Measurements from ENCODE around the gene SERPINA12.

SERPINA12 gene, protein sequence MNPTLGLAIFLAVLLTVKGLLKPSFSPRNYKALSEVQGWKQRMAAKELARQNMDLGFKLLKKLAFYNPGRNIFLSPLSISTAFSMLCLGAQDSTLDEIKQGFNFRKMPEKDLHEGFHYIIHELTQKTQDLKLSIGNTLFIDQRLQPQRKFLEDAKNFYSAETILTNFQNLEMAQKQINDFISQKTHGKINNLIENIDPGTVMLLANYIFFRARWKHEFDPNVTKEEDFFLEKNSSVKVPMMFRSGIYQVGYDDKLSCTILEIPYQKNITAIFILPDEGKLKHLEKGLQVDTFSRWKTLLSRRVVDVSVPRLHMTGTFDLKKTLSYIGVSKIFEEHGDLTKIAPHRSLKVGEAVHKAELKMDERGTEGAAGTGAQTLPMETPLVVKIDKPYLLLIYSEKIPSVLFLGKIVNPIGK

DNA sequence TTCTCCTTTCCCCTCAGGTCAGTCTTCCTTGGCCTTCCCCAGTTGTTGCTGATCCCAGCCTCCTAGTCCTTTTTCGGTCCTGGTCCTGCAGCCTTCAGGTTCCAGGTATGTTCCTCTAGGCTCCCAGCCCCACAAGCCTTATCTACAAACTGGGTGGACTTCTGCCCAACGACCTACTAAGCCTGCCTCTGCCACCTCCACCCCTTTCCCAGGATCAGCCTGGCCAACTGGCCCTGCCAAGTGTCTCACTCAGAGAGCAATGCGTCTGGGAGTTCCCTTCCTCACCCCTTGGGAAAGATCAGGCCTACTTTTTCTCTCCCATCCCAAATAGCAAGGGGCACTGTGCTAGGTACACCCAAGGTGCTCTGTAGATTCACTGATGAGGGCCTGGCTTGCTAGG, at the start of gene SERPINA12:
Gene SERPINA12, minus strand, starts transcription at position 114 of the 400 bp plus-strand sequence. CDS start 11,072 bp downstream, outside the sequence.
- DNase-seq: no peak

DNA sequence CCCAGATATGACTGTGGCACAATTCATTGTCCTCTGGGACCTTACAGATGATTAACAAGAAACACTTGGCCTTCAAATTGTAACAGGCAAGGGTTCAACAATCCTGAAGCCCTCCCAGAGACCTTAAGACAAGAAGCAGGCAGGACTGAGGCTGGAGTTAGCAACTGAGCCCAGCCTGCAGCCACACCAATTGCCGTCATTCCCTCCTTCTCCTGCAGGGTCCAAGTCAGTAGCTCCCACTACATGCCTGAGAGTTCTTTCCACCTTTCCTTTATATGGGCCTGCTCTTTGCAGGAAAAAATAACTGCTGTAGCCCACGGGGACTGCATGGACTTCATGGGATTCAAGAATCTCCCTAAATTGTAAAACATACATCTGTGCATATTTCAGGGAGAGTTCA, 49.6 kb upstream of the SERPINA12 start:
- no peak for DNase-seq

DNA sequence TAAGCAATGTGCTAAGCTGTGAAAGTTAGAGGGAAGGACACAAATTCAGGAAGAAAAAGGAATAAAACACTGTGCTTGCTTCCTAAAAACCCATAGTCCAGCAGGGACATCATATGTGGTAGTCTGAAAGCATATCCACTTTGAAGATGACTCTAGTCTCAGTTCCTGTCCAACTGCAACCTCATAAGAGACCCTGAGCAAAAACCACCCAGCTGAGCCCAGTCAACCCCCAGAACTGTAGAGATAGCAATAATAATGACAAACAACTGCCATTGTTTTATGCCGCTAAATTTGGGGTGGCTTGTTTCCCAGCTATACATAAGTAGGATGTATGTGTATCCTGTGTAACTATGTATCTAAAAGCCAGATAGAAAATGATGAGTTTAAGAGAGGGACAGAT, 48.1 kb upstream of the SERPINA12 start:
- DNase-seq: no peak

DNA sequence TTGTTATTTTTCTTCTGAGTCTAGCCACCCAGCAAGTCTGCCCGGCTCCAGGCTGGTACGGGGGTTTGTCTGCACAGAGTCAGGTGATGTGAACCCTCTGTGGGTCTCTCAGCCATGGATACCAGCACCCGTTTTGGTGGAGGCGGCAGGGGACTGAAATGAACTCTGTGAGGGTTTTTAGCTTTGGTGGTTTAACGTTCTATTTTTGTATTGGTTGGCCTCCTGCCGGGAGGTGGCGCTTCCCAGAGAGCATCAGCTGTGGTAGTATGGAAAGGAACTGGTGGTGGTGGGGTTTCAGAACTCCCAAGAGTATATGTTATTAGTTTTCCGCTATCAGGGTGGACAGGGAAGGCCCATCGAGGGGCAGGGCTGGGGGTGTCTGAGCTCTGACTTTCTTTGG, 46.7 kb upstream of the SERPINA12 start:
- no peak for DNase-seq

DNA sequence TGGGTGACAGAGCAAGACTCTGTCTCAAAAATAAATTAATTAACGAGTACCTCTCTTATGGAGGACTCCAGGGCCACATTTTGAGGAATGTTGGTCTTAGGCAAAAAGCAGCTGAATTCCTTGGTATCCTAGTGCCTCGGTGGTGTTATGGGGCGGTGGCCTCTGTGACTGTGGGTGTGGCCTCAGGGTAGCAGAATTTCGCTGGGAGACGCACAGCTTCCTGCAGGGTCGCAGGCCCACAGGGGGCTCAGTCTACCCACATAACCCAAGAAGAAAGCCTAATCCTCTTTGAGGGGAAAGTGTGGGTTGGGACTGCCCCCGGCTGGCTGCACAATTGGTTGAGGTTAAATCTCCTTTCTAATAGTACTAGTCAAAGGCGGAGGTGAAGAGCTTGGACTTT, 40.8 kb upstream of the SERPINA12 start:
- no peak for DNase-seq

DNA sequence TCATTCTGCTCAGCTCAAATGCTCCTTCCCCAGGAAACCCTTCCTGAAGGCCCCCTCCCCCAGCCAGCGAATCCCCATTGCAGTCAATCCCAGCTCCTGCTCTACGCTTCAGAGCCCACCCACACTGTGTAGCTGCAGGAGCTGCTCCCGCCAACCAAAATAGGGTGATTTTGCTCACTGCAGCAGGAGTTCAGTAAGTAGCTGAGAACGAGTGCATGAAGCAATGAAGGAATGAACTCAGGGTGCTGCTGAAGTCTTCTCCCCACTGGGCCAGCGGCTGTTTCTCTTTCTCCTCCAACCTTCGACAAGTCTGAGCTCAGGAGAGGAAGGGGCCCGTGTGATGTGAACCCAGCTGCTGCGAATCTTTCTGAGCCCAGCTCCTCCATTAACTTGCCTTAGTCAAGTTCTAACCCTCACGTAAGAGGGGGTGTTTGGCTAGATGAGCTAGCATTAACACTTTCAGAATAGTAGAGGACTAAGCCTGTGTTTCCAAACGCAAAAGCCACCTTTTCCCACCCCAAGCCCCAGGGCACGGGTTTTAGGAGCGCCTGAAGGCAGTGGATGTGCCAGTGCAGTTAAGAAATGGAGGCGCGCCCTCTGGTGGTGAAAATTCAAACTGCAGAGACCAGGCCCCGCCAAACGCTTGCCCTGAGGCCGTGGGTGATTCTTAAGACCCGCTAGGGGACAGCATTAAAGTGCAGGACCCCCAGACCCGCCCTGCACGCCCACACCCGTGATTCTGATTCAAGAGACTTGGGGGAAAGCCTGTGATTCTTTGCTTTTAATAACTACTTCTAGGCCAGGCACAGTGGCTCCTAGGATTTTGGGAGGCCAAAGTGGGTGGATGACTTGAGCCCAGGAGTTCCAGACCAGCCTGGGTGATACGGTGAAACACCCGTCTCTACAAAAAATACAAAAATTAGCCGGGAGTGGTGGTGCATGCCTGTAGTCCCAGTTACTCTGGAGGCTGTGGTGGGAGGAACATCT, 40.0 kb upstream of the SERPINA12 start:
- peak; percentile 89 for DNase-seq

DNA sequence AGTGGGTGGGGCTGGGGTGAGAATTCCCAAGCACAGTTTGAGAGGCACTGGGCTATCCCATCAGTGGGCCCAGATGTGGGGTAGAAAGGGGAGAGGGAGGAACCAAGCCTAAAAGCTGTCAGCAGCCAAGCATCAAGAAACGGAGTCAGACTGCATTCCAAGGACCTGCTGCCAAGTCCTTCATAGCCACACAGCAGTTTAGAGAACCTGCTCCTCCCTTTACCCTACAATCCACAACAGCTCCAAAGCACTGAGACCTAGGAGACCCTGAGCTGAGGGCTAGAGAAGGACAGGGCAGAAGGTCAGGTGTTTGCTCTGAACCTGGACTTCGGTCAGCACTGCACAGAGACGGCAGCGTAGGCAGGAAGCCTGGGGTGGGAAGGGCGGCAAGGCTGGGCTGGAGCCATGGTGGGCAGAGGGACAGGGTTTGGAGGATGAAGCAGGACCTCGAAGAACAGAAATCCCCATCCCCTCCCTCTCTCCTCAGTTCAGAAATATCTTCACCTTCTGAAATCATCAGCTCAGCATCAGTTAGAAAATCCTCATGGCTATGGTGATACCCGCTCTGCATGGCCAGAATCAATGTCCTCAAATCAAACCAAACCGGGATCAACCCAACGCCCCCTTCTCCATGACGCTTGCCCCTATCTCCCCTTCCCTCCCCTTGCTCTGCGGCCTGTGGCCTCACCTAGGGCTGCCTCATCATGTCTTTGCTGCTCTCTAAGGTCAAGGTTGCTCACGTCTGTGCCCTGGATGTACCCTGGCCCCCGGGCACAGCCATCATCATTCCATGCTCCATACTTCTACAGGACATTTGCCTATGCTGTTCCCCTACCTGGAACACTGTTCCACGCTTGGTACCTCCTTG, 39.1 kb upstream of the SERPINA12 start:
- DNase-seq: no peak

DNA sequence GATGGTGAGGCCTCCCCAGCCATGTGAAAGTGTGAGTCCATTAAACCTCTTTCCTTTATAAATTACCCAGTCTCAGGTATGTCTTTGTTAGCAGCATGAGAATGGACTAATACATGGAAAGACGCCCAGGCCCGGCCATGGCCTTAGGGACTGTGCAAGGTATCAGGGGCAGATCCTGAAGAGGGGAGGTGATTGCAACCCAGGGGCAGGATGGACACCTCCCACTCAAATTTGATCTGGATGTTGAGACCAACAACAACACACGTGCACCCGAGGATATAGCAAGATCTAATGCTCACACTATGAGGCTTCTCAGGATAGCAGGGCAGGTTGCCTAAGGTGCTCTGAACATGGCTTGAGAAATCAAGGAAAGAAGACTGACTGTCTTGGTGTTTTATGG, 38.5 kb upstream of the SERPINA12 start:
- DNase-seq: no peak

DNA sequence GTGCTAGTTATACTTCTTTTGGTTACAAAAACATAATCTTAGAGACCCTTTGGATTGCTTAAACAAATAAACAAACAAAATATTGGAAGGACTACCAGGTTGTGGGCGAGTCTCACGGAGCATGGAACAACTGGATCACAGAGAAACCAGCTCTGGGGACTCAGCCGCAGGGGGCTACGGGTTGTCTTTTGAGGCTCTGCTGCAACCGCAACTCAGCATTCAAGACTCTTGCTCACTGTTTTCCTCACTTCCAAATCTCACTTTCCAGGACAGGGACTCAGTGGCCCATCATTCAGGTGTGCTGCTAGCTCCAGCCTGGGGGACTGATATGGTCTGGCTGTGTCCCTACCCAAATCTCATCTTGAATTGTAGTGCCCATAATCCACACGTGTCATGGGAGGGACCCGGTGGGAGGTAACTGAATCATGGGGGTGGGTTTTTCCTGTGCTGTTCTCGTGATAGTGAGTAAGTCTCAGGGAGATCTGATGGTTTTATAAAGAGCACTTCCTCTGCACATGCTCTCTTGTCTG, 37.9 kb upstream of the SERPINA12 start:
- DNase-seq: no peak

DNA sequence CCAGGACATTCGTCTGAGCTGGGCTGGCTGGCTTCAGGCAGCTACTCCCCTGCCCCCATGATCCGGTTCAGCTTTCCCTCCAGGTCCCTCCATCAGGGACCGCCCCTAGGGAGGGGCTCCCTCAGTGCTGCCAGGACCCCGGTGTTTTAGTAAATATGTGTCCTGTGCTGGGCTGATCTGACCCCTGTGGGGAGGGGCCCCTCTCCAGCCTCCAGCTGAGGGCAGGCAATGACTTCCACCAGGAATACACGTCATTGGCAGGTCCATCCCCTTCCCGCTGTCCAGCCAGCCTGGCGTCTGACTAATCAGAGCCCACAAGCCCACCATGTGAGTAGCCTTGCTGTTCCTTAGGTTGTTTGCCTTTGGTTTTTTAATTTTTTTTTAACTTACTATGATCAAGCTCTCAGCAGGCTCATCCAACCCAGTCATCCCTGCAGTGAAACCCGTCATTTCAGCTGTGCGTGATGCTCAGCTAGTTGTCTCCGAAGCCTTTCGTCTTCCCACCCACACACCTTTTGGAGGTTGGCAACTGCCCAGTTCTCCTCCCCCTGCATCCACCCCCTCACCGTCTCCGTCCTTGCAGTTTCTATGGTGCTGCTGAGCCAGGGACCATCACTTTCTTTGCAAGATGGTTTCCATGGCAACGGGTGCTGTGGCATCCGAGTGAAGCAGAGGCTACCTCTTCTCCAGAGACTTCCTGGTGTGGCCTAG, 36.0 kb upstream of the SERPINA12 start:
- no peak for DNase-seq

DNA sequence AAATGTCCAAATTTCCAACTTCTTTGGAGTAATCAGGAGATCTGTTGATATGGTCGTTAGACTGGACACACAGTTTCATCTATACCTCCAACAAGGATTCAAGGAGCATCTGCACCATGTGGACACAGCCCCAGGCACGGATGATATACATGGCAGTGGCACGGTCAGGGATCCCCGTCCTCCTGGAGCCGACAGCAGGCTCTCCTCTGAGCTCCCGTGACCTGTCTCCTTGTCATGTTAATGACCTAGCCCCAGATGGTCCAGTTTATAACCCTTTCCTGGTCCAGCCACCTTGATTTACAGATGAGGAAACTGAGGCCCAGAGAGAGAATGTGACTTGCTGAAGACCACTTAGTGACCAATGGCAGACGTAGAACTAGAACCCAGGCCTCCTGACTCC, 35.5 kb upstream of the SERPINA12 start:
- DNase-seq: no peak

DNA sequence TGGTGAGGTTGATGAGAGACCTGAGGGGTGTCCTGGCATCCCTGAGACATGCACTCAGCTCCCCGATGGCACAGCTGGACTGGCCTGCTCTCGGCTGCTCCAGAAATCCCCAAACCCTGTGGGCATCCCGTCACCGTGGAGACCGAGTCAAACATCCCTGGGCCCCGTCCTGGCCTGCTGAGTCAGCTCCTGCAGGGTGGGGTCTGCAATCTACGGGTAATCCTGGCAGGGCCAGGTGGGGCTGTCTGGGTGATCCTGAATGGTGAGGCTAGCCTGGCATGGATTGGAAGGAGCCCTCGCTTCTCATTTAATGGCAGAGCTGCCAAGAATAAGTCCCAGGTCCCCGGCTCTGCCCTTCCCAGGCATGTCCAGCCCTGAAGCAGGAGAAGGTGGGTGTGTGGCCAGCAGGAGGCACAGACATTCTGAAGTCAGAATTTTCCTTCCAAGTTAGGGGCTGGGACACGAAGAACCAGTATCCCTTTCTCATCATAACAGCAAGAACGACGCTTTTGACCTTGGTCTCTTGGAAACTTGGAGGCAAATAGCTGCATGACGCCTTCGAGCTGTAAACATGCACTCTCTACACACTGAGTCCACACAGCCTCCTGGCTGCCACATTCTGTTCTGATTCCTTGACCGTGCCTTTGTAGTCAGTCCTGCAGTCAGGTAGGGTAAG, 34.3 kb upstream of the SERPINA12 start:
- DNase-seq: no peak

DNA sequence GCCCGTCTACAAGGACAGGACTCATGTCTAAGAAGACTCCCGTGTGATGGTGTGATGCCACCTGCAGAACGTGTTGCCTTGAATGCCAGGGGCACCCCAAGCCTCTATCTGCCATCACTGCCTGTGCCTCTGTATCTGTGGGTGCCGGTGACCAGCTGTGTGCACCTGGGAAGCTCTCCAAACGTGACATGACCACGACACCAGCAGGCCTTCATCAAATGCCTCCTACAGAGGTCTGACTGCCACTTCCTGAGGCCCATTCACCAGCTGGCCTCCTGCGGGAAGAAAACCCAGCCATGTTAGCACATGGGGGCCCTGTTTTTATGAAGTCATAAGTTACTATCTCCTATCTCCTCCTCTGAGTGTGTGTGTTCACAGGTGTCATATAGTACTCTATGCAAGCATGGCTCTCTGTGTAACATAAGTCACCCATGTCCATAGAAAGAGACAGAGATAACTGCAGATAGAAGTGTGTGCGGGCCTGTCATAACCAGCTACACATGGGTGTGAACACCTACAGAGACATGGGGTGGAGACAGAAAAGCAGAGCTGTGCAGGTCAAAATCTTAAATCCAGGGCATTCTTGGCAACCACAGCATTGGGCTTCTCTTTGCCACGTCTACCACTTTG, 33.7 kb upstream of the SERPINA12 start:
- DNase-seq: no peak

DNA sequence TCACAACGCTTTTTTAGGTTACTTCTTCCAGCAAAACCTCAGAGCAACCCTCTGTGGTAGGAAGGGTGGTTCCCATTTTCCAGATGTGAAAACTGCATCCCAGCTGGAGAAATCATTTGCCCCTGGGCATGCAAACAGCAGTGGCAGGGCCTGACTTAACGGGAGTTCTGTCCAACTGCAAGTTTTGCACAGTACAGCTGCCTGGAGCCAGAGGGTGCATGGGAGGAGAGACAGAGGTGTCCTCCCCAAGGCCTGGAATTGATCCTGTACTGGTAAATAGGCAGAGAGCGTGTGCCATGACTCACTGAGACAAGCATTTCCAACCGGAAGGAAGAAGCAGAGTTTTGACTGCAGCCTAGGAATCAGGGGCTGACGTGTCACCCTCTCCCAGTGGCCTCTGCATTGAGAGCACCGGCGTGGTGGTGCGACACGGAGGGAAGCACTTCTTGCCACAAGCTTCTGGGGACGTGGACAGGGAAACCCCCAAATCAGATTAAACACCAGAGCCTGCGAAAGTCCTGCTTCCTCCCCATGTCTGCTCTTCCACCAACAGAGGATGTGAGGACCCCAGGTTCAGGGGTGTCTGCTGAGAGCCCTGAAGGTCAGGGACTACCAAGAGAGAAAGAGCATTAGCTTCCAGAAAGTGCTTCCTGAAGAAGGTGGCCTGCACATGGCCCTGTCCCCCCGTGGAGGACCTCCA, 33.0 kb upstream of the SERPINA12 start:
- DNase-seq: no peak

DNA sequence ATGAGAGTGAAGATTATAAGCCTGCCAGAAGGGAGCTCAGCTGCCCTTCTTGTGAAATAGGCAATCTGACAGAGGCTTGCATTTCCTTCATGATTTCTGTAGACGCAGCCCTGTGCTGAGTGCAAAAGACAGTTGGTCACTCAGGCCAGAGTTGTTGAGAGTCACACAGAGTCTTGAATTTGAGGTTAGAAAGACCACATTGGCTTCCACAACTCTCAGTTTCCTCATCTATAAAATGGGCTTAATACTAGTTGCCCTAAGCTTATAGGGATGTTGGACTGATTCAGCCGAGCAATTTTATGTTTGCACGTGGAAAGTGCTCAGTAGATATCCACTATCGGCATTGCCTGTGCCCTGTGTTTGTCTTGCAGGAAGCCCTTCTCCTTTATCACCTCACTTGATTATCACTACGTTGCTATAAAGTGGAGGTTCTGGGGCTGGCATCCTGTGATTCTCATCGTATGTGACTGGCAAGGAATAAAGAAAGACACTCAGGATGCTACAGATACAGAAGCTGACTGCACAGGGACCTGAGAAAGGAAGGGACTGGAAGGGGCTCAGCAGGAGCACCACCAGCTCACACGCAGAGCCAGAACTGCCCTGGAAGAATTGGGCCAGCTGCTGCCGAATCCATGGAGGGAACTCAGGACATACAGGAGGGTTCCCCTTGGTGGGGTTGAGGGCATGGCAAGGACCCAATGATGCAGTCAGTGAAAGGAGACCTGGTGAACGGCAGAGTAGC, 32.1 kb upstream of the SERPINA12 start:
- DNase-seq: no peak

DNA sequence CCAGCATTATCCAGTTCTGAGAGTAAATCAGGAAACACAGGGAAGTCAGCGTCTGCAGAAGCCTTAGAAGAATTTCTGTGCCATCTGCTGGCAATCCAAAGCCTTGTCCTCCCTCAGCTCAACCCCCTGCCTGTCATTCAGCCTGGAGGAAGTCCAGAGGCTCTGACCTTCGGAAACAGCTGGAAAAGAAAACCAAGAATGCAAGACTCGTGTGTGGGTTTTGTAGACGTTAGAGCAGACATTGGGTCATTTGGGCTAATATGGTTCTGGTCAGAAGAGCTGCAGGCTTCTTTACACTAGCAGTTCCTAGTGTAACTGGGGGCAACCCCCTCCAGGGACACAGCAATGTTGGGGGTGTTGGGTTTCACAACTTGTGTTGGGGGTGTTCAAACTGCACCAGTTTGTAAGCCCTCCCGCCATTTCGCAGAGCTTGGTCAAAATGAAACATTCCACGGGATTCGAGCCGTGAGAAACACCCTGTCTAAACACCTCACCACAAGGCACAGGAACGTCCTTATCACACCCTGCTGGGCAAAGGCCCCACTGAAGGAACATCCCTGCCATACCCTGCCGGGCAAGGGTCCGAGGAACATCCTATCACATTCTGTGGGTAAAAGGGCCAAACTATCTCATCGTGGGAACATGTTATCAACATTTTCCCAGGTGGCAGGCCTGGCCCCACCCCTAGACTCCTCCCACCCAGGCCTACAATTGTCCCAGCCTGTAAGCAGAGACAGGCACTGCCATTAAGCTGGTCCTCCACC, 30.9 kb upstream of the SERPINA12 start:
- no peak for DNase-seq

DNA sequence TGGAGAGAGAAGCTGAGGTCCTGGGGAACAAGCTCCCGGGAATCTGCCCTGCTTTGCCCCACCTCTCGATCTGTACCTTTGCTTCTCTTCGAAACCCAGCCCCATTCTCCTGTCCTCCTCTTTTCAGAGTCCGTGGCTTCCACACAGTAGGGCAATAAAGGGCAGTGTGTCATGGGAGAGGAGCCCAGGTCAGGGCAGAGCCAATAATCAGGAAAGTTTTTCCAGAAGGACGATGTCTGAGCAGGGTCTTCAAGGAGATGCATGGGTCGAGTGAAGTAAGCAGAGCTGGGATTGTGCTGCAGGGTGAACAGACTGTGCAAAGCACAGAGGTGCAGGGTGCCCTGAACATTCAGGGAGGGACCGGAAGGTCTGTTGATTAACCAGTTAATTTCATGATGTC, 29.9 kb upstream of the SERPINA12 start:
- DNase-seq: no peak

DNA sequence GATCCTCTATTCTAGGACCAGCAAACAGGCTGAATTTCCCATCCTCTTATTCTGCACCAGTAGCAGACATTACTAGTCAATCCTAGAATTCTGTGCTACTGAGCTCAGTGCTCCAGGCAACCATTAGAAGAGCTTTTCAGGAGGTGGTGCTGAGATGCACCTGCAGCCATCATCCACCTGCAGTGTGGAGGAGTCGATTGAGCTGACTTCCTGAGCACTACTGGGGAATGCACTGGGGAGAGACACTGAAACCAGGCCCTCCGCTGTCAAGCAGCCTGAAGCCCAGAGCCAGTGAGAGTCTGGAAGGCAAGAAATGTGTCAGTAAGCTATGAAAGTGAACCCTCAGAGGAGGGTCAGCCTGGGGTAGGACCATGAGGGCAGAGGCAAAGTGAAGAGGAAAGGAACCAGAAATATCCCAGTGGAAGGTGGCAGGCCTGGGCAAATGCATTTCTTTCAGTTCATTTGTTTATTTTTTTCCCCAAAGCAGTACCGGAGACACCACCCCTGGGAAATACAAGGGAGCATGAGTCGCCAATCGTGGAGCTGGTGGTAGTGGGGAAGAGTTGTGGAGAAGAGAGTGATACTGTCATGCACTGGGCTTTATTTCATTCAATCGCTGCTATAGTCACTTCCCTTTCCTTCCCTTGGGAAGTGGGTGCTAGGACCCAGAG, 28.9 kb upstream of the SERPINA12 start:
- no peak for DNase-seq
